ENCODE results near the gene PIEZO1. TPM values are rescaled to one million over a fixed set of nuclear protein-coding genes. Genes with fewer than 3 reads are reported as not detected.

The PIEZO1 gene
- total RNA-seq, 2 experiments from 2014 or later: 308 to 323 TPM

DNA sequence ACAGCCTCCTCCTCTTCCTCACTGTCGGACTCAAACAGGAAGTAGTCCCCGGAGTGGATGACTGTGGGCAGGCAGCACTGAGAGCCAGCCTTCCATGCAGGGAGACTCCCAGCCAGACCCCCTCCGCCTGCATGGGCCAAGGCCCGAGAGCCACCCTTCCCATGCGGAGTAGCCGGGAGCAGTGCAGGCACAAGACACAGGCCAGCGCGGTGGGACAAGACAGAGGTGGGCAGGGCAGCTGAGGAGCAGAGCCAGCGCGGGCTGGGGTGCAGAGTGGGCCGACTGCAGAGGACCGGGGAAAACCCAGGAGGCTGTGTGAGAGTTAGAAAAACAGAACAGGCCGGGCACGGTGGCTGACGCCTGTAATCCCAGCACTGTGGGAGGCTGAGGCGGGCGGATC lies 61.1 kb downstream of the PIEZO1 start:
- Mint-ChIP-seq H3K9me3 (no peaks in the 10 kb centered on the region), H3K27me3 (no peaks in the 10 kb centered on the region), H3K36me3 (ENCODE audit: low read depth) (peaks cover 47% of the 10 kb centered on the region), H3K4me1 (no peaks in the 10 kb centered on the region), H3K4me3 (no peak overlapping the region), H3K27ac (no peak overlapping the region)
- ChIA-PET POLR2A (interaction anchor here (0.5 kb wide), 1 partner anchor 78 kb away, joined by 3 read pairs; no protein-coding TSS in a partner anchor), CTCF (interaction anchor here (1.0 kb wide), 1 partner anchor 63 kb away, joined by 3 read pairs; no protein-coding TSS in a partner anchor)
- DNase-seq: no peak

DNA sequence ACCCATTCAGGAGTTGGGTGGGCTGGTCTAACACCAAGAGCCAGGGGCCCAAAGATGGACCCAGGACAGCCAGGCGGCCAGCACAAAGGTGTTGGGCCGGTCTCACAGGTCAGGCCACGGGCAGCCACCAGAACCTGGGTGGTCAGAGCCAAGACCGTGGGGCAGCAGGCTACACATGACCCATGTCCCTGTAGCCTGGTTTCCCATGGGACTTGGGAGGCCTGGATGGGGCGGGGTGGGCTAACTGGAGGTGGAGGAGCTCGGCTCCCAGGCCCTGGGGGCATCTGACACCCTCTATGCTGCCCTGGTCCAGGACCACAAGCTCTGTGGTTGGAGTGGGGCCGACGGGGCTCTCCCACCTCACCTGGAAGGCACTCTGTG lies 61.5 kb downstream of the PIEZO1 start:
- CTCF ChIA-PET: no interaction called here
- POLR2A ChIA-PET: interaction anchor here (0.5 kb wide), 1 partner anchor 78 kb away, joined by 3 read pairs; no protein-coding TSS in a partner anchor
- H3K27me3 Mint-ChIP-seq: no peaks in the 10 kb centered on the region

DNA sequence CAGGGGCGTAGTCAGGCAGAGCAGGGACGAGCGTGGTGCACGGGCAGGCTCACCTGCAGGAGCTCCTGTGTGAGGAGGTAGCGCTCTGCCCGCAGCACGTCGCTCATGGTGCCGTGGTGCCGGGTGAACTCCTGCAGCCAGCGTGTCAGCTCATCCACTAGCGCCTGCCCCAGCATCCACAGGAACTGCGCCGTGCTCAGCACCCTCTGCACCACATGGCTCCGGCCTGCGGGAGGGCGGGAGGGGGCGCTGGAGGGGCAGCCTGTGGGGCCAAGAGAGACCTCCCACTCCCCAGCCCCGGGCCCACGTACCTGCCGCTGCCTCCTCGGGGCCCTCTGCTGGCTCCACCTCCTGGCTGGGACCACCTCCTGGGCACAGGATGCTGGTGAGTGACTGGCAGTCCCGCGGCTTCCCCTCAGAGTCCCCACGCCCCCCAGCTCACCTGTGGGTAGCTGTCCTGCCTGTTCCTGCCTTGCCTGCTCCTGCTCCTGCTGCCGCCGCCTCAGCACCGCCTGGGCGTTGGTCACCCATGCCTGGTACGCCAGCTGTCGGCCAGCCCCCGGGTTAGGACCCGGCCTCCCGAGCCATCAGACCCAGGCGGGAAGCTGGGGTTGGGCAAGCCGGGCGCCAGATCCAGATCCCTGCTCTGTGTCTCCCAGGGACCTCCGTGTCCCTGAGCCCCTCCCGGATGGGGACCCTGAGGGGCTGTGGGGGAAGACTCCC lies 62.1 kb downstream of the PIEZO1 start:
- Mint-ChIP-seq H3K9me3 (no peaks in the 10 kb centered on the region), H3K27me3 (no peaks in the 10 kb centered on the region), H3K4me3 (no peak overlapping the region), H3K4me1 (peaks cover 7% of the 10 kb centered on the region), H3K36me3 (ENCODE audit: low read depth) (peaks cover 56% of the 10 kb centered on the region), H3K27ac (no peak overlapping the region)
- DNase-seq: no peak
- ChIA-PET CTCF (no interaction called here), POLR2A (interaction anchor here (1.3 to 1.7 kb wide), 2 partner anchors 16 to 18 kb away, joined by 3 to 6 read pairs; no protein-coding TSS in a partner anchor)

More for the DNA sequence above, 61.5 kb downstream of the PIEZO1 start:
- DNase-seq: no peak
- Mint-ChIP-seq H3K4me1 (peaks cover 2% of the 10 kb centered on the region), H3K4me3 (no peak overlapping the region), H3K9me3 (no peaks in the 10 kb centered on the region), H3K36me3 (ENCODE audit: low read depth) (peaks cover 51% of the 10 kb centered on the region), H3K27ac (no peak overlapping the region)

DNA sequence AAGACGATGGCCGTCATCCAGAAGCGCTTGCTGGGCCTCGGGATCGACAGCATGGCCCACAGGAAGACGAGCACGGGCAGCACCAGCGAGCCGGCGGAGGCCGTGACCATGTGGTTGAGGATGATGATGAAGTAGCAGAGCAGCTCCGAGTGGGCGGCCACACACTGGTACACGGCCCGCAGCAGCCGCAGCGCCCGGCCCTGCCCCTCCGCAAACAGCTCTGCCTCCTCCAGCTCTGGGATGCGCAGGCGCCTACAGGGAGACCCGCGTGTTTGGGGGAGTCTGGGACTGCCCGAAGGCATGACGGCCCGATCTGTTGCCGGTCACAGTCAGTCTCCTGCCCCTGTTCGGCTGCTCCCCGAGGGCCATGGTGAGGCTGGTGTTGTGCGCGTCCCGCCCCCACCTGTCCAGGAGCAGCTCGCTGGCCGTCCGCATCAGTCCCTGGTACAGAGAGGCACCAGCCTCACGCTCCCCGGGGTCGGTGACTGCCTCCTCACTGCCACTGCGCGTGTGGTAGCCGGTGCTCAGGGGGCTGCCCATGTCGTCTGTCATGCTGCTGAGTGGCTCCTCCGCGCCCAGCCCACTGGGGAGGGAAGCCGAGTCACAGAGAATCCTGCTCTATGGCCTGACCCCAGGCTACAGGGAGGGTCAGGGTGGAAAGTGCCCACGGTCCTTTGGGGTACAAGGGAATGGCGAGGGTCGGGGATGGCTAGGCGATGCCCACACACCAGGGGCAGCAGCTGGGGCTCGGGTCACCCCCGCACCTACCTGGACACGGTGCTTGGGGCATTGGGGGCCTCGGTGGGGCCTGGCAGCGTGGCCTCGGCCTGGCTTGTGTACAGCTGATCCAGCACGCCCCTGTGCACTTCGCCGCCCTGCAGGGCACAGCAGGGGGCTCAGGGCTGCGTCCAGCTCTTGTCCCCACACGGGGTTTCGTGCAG lies 62.9 kb downstream of the PIEZO1 start:
- no peak overlapping the region for H3K4me3 Mint-ChIP-seq
- peaks cover 8% of the 10 kb centered on the region for H3K4me1 Mint-ChIP-seq
- H3K27me3 Mint-ChIP-seq: no peaks in the 10 kb centered on the region
- CTCF ChIA-PET: interaction anchor here (3.2 kb wide), 1 partner anchor 15 kb away, joined by 9 read pairs; no protein-coding TSS in a partner anchor
- H3K36me3 Mint-ChIP-seq (ENCODE audit: low read depth): peaks cover 57% of the 10 kb centered on the region
- POLR2A ChIA-PET: interaction anchor here (1.0 to 1.7 kb wide), 3 partner anchors 15 to 72 kb away, joined by 3 to 6 read pairs (median 3); no protein-coding TSS in a partner anchor
- no peak overlapping the region for H3K27ac Mint-ChIP-seq
- no peaks in the 10 kb centered on the region for H3K9me3 Mint-ChIP-seq
- no peak for DNase-seq

DNA sequence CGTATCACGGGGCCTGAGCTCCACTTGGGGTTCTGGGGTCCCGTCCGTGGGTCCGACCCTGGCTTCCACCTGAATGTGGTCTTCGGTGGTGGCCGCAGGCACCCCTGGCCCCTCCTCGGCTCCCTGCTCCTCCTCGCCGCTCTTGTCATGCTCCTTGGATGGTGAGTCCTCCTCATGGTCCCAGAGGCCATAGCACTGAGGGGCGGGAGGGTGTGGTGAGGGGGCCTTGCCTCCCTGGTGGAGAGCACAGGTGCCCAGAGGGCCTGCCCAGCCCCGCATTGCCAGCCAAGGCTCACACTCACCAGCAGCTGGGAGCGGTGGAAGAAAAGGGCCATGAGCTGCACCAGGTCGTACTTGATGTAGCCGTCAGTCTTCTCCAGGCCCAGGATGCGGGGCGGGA lies 63.8 kb downstream of the PIEZO1 start:
- peaks cover 61% of the 10 kb centered on the region for H3K36me3 Mint-ChIP-seq (ENCODE audit: low read depth)

DNA sequence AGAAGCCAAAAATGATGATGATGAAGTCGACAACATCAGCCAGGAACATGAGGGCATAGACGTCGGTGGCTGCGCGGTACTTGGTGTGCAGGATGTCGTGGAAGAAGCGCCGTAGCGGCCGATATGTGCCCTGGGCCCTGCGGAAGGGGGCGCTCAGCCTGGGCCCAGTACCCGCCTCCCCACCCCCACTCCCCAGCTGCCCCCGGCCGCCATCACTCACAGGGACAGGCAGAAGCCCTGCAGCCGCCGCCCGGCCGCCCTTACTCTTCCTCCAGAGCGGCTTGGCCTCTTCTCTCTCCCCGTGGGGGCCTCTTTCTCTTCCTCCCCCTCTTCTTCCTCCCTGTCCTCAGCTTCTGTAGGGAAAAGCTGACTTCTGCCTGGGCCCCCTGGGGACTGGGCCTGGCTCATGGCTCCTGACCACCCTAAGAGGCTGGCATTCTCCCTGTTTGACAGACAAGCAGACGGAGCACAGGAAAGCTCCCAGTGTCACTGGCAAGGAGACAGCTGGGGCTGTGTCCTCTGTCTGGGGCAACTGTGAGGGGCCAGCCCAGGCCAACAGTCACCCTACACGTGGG lies 64.5 kb downstream of the PIEZO1 start:
- Mint-ChIP-seq H3K4me3 (no peak overlapping the region), H3K27me3 (no peaks in the 10 kb centered on the region), H3K4me1 (peaks cover 8% of the 10 kb centered on the region), H3K36me3 (ENCODE audit: low read depth) (peaks cover 61% of the 10 kb centered on the region), H3K9me3 (no peaks in the 10 kb centered on the region), H3K27ac (no peak overlapping the region)
- no peak for DNase-seq
- POLR2A ChIA-PET: interaction anchor here (0.7 to 1.0 kb wide), 2 partner anchors 16 to 24 kb away, joined by 3 read pairs; no protein-coding TSS in a partner anchor
- CTCF ChIA-PET: interaction anchor here (3.2 kb wide), 1 partner anchor 17 kb away, joined by 9 read pairs; no protein-coding TSS in a partner anchor

More for the DNA sequence above, 63.8 kb downstream of the PIEZO1 start:
- no peak for DNase-seq
- CTCF ChIA-PET: interaction anchor here (3.2 kb wide), 1 partner anchor 16 kb away, joined by 9 read pairs; no protein-coding TSS in a partner anchor
- POLR2A ChIA-PET: interaction anchor here (0.7 to 1.7 kb wide), 4 partner anchors 14 to 71 kb away, joined by 3 to 6 read pairs (median 3); no protein-coding TSS in a partner anchor
- no peaks in the 10 kb centered on the region for H3K9me3 Mint-ChIP-seq
- peaks cover 8% of the 10 kb centered on the region for H3K4me1 Mint-ChIP-seq
- no peak overlapping the region for H3K4me3 Mint-ChIP-seq
- no peaks in the 10 kb centered on the region for H3K27me3 Mint-ChIP-seq
- no peak overlapping the region for H3K27ac Mint-ChIP-seq

DNA sequence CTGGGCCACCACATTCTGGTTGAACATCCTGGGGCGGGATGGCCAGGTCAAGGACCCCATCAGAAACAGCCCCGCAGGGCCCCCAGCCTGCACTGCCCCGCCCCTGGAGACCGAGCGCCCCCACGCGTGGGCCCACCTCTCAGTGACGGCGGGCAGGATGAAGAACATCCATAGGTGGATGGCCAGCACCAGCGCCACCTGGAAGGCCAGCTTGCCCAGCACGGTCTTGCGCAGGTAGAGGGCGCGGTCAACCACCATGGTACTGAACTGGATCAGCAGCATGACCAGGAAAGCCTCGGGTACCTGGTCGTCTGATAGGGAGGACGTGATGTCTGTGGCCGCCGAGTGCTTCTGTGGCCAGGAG lies 65.1 kb downstream of the PIEZO1 start:
- no peaks in the 10 kb centered on the region for H3K9me3 Mint-ChIP-seq
- H3K4me3 Mint-ChIP-seq: no peak overlapping the region
- no peak overlapping the region for H3K27ac Mint-ChIP-seq
- H3K27me3 Mint-ChIP-seq: no peaks in the 10 kb centered on the region
- H3K4me1 Mint-ChIP-seq: peaks cover 8% of the 10 kb centered on the region
- CTCF ChIA-PET: interaction anchor here (3.2 kb wide), 1 partner anchor 17 kb away, joined by 9 read pairs; no protein-coding TSS in a partner anchor
- POLR2A ChIA-PET: no interaction called here
- H3K36me3 Mint-ChIP-seq (ENCODE audit: low read depth): peaks cover 62% of the 10 kb centered on the region
- DNase-seq: no peak

DNA sequence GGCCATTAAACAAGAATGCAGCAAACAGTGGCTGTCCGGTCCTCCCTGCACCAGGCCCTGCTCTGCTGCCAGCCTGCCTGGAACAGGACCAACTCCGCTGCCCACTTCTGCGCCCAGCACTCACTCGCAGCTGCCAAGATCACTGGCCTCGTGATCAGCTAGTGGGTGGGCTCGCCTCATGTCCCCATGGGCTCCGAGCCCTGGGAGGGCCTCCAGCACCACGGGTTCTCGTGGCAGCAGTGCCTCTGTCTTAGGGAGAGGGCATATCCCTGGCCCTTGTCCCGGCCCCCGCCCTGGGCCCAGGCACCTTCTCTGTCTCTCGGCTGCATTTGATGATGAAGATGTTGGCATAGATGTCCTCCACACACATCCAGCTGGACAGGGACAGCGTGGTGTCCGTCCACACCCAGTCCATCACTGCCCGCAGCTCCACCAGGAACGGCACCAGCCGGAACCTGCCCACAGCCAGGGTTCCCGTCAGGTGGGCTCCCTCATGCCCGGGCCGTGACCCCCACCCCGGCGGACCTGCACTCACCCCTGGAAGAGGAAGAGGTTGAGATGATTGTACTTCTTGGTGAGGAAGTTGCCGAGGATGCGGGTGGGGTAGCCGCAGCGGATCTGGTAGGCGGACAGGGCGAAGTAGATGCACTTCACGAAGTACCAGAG lies 65.6 kb downstream of the PIEZO1 start:
- H3K27ac Mint-ChIP-seq: no peak overlapping the region
- peaks cover 57% of the 10 kb centered on the region for H3K36me3 Mint-ChIP-seq (ENCODE audit: low read depth)

DNA sequence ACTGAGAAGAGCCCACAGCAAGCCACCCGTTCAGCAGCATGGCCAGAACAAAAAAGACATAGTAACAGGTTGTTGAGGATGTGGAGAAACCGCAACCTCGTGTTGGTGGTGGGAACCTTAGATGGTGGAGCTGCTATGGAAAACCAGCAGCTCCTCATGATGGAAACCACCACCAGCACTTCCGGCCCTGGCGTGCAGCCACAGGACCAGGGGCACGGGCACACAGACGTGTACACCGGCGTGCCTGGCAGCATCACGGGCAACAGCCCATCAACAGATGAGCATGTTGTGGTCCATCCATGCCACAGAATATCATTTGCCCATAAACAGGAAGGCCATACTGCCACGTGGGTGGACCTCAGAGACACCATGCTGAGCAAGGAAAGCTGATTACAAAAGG lies 66.8 kb downstream of the PIEZO1 start:
- ChIA-PET POLR2A (interaction anchor here (0.9 to 1.7 kb wide), 3 partner anchors 14 to 92 kb away, joined by 3 to 5 read pairs (median 4); no protein-coding TSS in a partner anchor), CTCF (interaction anchor here (0.9 to 1.2 kb wide), 2 partner anchors 19 to 65 kb away, joined by 3 to 4 read pairs; no protein-coding TSS in a partner anchor)
- Mint-ChIP-seq H3K27ac (peak overlapping the region; percentile 18), H3K4me1 (peaks cover 8% of the 10 kb centered on the region), H3K36me3 (ENCODE audit: low read depth) (peaks cover 50% of the 10 kb centered on the region), H3K4me3 (no peak overlapping the region), H3K9me3 (no peaks in the 10 kb centered on the region), H3K27me3 (no peaks in the 10 kb centered on the region)
- DNase-seq: no peak

More for the DNA sequence above, 65.6 kb downstream of the PIEZO1 start:
- CTCF ChIA-PET: interaction anchor here (0.9 to 3.2 kb wide), 3 partner anchors 17 to 64 kb away, joined by 3 to 9 read pairs (median 4); no protein-coding TSS in a partner anchor
- Mint-ChIP-seq H3K4me1 (peaks cover 8% of the 10 kb centered on the region), H3K4me3 (no peak overlapping the region), H3K9me3 (no peaks in the 10 kb centered on the region), H3K27me3 (no peaks in the 10 kb centered on the region)
- POLR2A ChIA-PET: interaction anchor here (0.5 to 1.7 kb wide), 2 partner anchors 13 to 16 kb away, joined by 3 to 4 read pairs; no protein-coding TSS in a partner anchor
- no peak for DNase-seq

DNA sequence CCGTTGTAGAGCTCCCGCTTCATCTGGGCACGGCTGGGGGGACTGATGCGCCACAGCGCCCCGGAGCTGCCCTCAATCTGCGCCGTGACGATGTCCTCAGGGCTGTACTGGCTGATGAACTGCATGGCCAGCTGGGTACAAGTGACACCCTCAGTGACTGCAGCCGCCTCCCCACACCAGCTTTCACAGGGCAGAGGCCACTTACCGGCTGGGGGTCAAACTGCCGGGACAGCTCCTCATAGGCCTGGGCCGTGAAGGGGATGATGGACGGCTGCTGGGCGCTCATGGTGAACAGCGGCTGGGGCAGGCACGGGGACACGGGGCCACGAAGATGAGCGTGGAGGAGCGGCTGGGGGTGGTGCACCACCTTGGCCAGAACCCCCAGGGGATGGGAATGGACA lies 68.4 kb downstream of the PIEZO1 start:
- Mint-ChIP-seq H3K27ac (no peak overlapping the region), H3K27me3 (no peaks in the 10 kb centered on the region), H3K36me3 (ENCODE audit: low read depth) (peaks cover 47% of the 10 kb centered on the region), H3K4me3 (no peak overlapping the region), H3K4me1 (peaks cover 9% of the 10 kb centered on the region), H3K9me3 (no peaks in the 10 kb centered on the region)
- DNase-seq: no peak
- ChIA-PET CTCF (interaction anchor here (1.5 kb wide), 1 partner anchor 21 kb away, joined by 3 read pairs; no protein-coding TSS in a partner anchor), POLR2A (interaction anchor here (1.0 kb wide), 1 partner anchor 16 kb away, joined by 3 read pairs; no protein-coding TSS in a partner anchor)

DNA sequence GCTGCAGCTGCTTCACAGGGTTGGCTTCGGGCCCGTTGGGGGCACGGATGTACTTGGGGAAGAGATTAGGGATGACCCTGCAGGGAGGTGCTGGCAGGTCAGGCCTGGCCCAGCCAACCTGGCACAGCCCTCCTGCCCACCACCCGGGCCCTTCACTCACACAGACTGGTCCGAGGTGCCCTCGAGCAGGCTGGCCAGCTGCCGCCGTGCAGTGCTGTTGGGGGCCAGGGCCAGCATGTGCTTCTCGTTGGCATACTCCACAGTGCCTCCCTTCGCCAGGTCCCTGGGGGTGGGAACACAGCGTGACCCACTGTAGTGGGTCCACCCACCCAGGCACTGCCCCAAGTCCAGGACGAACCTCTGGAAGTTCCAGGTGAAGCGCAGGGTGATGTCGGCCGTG lies 68.8 kb downstream of the PIEZO1 start:
- peaks cover 9% of the 10 kb centered on the region for H3K4me1 Mint-ChIP-seq
- no peaks in the 10 kb centered on the region for H3K9me3 Mint-ChIP-seq
- CTCF ChIA-PET: interaction anchor here (1.1 to 1.5 kb wide), 1 partner anchor 21 kb away, joined by 3 to 5 read pairs; no protein-coding TSS in a partner anchor
- no peak for DNase-seq
- POLR2A ChIA-PET: no interaction called here
- no peak overlapping the region for H3K4me3 Mint-ChIP-seq
- H3K27ac Mint-ChIP-seq: no peak overlapping the region
- H3K36me3 Mint-ChIP-seq (ENCODE audit: low read depth): peaks cover 47% of the 10 kb centered on the region
- H3K27me3 Mint-ChIP-seq: no peaks in the 10 kb centered on the region
